Measurements from ENCODE around the gene AACS.

- no peak for TF ChIP-seq ELF4 (IDR thresholded peaks at IDR 0.05)
- TF ChIP-seq BHLHE40 (IDR thresholded peaks at IDR 0.05; ENCODE audit: borderline replicate concordance) = no peak
- TF ChIP-seq TARDBP (IDR thresholded peaks at IDR 0.05) = no peak
- no peak for TF ChIP-seq FOXK2 (IDR thresholded peaks at IDR 0.05)
- no peak for TF ChIP-seq SP1 (IDR thresholded peaks at IDR 0.05)
- TF ChIP-seq LEF1 (IDR thresholded peaks at IDR 0.05; ENCODE audit: borderline replicate concordance) = no peak
- no peak for TF ChIP-seq ARNT (IDR thresholded peaks at IDR 0.05)
- TF ChIP-seq SUZ12 (IDR thresholded peaks at IDR 0.05) = no peak
- TF ChIP-seq NFRKB (IDR thresholded peaks at IDR 0.05) = no peak
- no peak for TF ChIP-seq CTBP1 (IDR thresholded peaks at IDR 0.05; ENCODE audit: borderline replicate concordance)
- no peak for TF ChIP-seq FOXM1 (IDR thresholded peaks at IDR 0.05; ENCODE audit: borderline replicate concordance)
- TF ChIP-seq L3MBTL2 (conservative IDR thresholded peaks at IDR 0.05) = no peak
Measured at GRCh38 chr12:125083072-125083471, 17.8 kb downstream of the AACS start.
